Endothelial cell of umbilical vein (primary cell): ENCODE data around the gene NINJ2. TPM values are rescaled to one million over a fixed set of nuclear protein-coding genes. Genes with fewer than 3 reads are reported as not detected.

Experiments
- BruUV-seq: library from RNA; stranded (reverse); fragments of 400-500 nt; replicated peaks from 2 replicates; lab custom pipeline; 2021; lab: Mats Ljungman, UMichigan
- CTCF ChIA-PET: fragments of 300-600, 350-600 bp; sonication (Branson Sonifier 250); formaldehyde crosslinking; loops from one replicate; lab custom pipeline; 2021; ENCODE audit warnings: antibody characterized with exemption, inconsistent platforms; lab: Charles Lee
- POLR2A ChIA-PET: fragments of 300-600, 350-600 bp; sonication (Branson Sonifier 250); formaldehyde crosslinking; loops from one replicate; lab custom pipeline; 2021; ENCODE audit warnings: antibody characterized with exemption, inconsistent platforms; lab: Charles Lee
- DNase-seq: peaks from one replicate; pipeline ENCODE4 v3.0.0-alpha.2; 2011; ENCODE audit warnings: low read depth, low spot score
- FAIRE-seq: peaks from 2 replicates; lab custom pipeline; 2011; peaks lifted over from hg19 to GRCh38; lab: Jason Lieb, UNC
- H2AFZ ChIP-seq: 2 replicates; pipeline ENCODE4 v1.6.0; 2012; ENCODE audit warnings: low read depth, low read length, control low read depth, inconsistent platforms
- H3K27ac ChIP-seq: 2 replicates; pipeline ENCODE4 v1.5.1; 2011; ENCODE audit warnings: low read depth, mild to moderate bottlenecking, control low read depth, low read length, moderate library complexity; ENCODE audit not compliant: insufficient read depth
- H3K27me3 ChIP-seq, 2 experiments: 2 replicates each; pipeline versions ENCODE4 v1.6.0 to v1.6.1; 2011; ENCODE audit warnings: low read length in 2 of 2, mixed read lengths in 1 of 2; ENCODE audit not compliant: control insufficient read depth in 2 of 2, insufficient read depth in 2 of 2
- H3K36me3 ChIP-seq, 2 experiments: 2 replicates in 1 of 2; 3 replicates in 1 of 2; pipeline ENCODE4 v1.5.1; 2011; ENCODE audit warnings: low read length in 2 of 2, mild to moderate bottlenecking in 1 of 2, moderate library complexity in 1 of 2; ENCODE audit not compliant: control insufficient read depth in 2 of 2, insufficient read depth in 2 of 2; ENCODE audit errors: extremely low read depth in 1 of 2
- H3K4me1 ChIP-seq: 3 replicates; pipeline ENCODE4 v1.5.1; 2011; ENCODE audit warnings: mild to moderate bottlenecking, low read length; ENCODE audit not compliant: control insufficient read depth, insufficient read depth; ENCODE audit errors: extremely low read depth
- H3K4me2 ChIP-seq: 2 replicates; pipeline ENCODE4 v1.6.1; 2011; ENCODE audit warnings: low read length, control low read depth, mixed read lengths; ENCODE audit not compliant: insufficient read depth
- H3K4me3 ChIP-seq, 3 experiments: fragments of 200-600 bp in 1 of 3; sonication (generic), shearing (Covaris generic) in 1 of 3; replicated peaks in 1 of 3; 2 replicates each; pipeline ENCODE4 v1.5.1; 2011 to 2016; ENCODE audit warnings: control low read depth in 3 of 3, low read length in 3 of 3, mild to moderate bottlenecking in 2 of 3, inconsistent platforms in 1 of 3, low read depth in 1 of 3, moderate library complexity in 1 of 3; ENCODE audit not compliant: insufficient read depth in 1 of 3
- H3K79me2 ChIP-seq: 2 replicates; pipeline ENCODE4 v1.6.0; 2012; ENCODE audit warnings: low read length, inconsistent platforms; ENCODE audit not compliant: control insufficient read depth, insufficient read depth
- H3K9ac ChIP-seq: replicated peaks from 2 replicates; pipeline ENCODE3; 2011; ENCODE audit warnings: low read length, control low read depth; ENCODE audit not compliant: insufficient read depth; ENCODE audit errors: extremely low read depth
- H3K9me1 ChIP-seq: replicated peaks from 3 replicates; pipeline ENCODE4 v1.6.0; 2011; ENCODE audit warnings: mild to moderate bottlenecking, low read length; ENCODE audit not compliant: control insufficient read depth, insufficient read depth; ENCODE audit errors: extremely low read depth
- H3K9me3 ChIP-seq: replicated peaks from 2 replicates; pipeline ENCODE4 v1.5.1; 2012; ENCODE audit warnings: low read length, inconsistent platforms; ENCODE audit not compliant: control insufficient read depth, insufficient read depth
- H4K20me1 ChIP-seq: replicated peaks from 2 replicates; pipeline ENCODE3; 2011; ENCODE audit warnings: mild to moderate bottlenecking, low read length; ENCODE audit not compliant: control insufficient read depth, insufficient read depth; ENCODE audit errors: extremely low read depth
- EZH2 ChIP-seq: IDR thresholded peaks from 2 replicates; pipeline ENCODE4 v1.6.1; 2012; ENCODE audit warnings: borderline replicate concordance, low read depth, mild to moderate bottlenecking, moderate library complexity, low read length, inconsistent platforms; ENCODE audit not compliant: severe bottlenecking
- FOS ChIP-seq: IDR thresholded peaks from 2 replicates; pipeline ENCODE4 v1.6.1; 2011; ENCODE audit warnings: mild to moderate bottlenecking, low read length, moderate library complexity, borderline replicate concordance; ENCODE audit not compliant: insufficient read depth
- GATA2 ChIP-seq: IDR thresholded peaks from 2 replicates; pipeline ENCODE4 v1.7.0; 2011; ENCODE audit warnings: low read depth, mild to moderate bottlenecking, moderate library complexity, mixed read lengths, low read length; ENCODE audit not compliant: insufficient read length, insufficient read depth
- JUN ChIP-seq: IDR thresholded peaks from 2 replicates; pipeline ENCODE4 v1.6.1; 2011; ENCODE audit warnings: borderline replicate concordance, low read depth; ENCODE audit not compliant: insufficient read length, insufficient read depth
- MYC ChIP-seq: IDR thresholded peaks from one replicate; pipeline ENCODE4 v1.6.1; 2011; ENCODE audit warnings: mild to moderate bottlenecking, low read depth, low read length
- POLR2A ChIP-seq: IDR thresholded peaks from 2 replicates; pipeline ENCODE4 v1.6.1; 2012; ENCODE audit warnings: low read depth, mild to moderate bottlenecking, control low read depth, low read length
- POLR2AphosphoS5 ChIP-seq: IDR thresholded peaks from 2 replicates; pipeline ENCODE4 v1.6.1; 2012; ENCODE audit warnings: low read depth, mild to moderate bottlenecking, control low read depth, low read length, moderate library complexity; ENCODE audit not compliant: insufficient read depth
- dilution Hi-C: fragments of 300-500 bp; cut with MboI; formaldehyde crosslinking; loops from one replicate; pipeline ENCODE4 v1.15.0; 2019; ENCODE audit warnings: low sequenced_read_pairs; ENCODE audit not compliant: extremely low pct_ligation_motif_present
- intact Hi-C: fragments of 100-400 bp; cut with micrococcal nuclease; formaldehyde crosslinking; loops from one replicate; pipeline ENCODE4 v1.10.0; 2022
- polyA plus RNA-seq, 4 experiments: library from polyadenylated mRNA; depleted of rRNA in 3 of 4; stranded (reverse) in 3 of 4; unstranded in 1 of 4; fragments of >200 nt; gene quantifications; 2 replicates each; pipeline versions ENCODE4 v1.2.1 to v1.2.3, GENCODE V29; 2011 to 2012; ENCODE audit warnings: missing spikeins in 1 of 4
- total RNA-seq: library from RNA; stranded (reverse); gene quantifications from 2 replicates; pipeline ENCODE4 v1.2.3, GENCODE V29; 2021
- TF ChIP-seq, protein P1 (sequence below), 2 donors: IDR thresholded peaks; 1 replicate in 1 of 2; 2 replicates in 1 of 2; pipeline ENCODE4 v1.5.1; 2011; ENCODE audit warnings: low read length in 2 of 2, mild to moderate bottlenecking in 2 of 2, moderate library complexity in 2 of 2, control low read depth in 1 of 2, inconsistent platforms in 1 of 2, low read depth in 1 of 2; ENCODE audit not compliant: insufficient read depth in 1 of 2; ENCODE audit errors: extremely low read depth in 1 of 2
- TF ChIP-seq, protein P2 (sequence below): IDR thresholded peaks from 2 replicates; pipeline ENCODE4 v1.6.1; 2011; ENCODE audit not compliant: insufficient read depth, insufficient read length

Gene NINJ2
- total and polyA plus RNA-seq, 2 donors (not counting 3 experiments of a cell fraction or from before 2014, with no cell fraction given), result 0.75 to 4.4 TPM

DNA sequence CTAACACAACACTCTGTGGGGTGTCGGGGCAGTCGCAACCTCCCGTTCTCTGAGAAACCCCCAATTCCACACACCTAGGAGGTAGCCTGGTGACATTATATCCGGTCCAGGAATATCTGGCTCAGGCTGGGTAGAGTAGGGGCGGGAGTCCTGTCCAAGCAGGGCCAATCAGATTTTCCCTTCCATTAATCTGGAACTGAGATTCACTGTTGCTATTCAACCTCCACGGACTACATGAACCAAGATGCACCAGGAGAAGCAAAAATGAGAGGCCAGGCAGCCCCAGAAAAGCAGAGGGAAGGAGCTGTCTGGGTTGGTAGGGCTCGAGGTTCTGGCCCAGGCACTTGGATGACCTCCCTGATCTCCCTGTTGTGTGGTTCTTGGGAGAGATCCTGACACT lies 51.0 kb downstream of the NINJ2 start:
- FAIRE-seq, result no peak
- H4K20me1 ChIP-seq, result no peaks in the 10 kb centered on the region

More for the DNA sequence above, 51.0 kb downstream of the NINJ2 start:
- Histone ChIP-seq H3K9me1 (no peaks in the 10 kb centered on the region), H3K9ac (no peak overlapping the region), H3K27ac (no peak overlapping the region), H3K36me3 (no peaks in the 10 kb centered on the region), H2AFZ (no peak overlapping the region), H3K4me3 (no peak overlapping the region), H3K79me2 (no peaks in the 10 kb centered on the region), H3K4me2 (no peak overlapping the region), H3K9me3 (no peaks in the 10 kb centered on the region), H3K4me1 (peaks cover 36% of the 10 kb centered on the region), H3K27me3 (no peaks in the 10 kb centered on the region)
- CTCF ChIA-PET, result interaction anchor here (1.4 to 4.6 kb wide), 3 partner anchors 14 to 140 kb away, joined by 4 to 121 read pairs (median 11); partner anchors contain the start of gene WNK1
- POLR2A ChIA-PET, result no interaction called here
- dilution Hi-C loops, result no loop called here
- no peak for TF ChIP-seq GATA2
- TF ChIP-seq, protein P1, sequence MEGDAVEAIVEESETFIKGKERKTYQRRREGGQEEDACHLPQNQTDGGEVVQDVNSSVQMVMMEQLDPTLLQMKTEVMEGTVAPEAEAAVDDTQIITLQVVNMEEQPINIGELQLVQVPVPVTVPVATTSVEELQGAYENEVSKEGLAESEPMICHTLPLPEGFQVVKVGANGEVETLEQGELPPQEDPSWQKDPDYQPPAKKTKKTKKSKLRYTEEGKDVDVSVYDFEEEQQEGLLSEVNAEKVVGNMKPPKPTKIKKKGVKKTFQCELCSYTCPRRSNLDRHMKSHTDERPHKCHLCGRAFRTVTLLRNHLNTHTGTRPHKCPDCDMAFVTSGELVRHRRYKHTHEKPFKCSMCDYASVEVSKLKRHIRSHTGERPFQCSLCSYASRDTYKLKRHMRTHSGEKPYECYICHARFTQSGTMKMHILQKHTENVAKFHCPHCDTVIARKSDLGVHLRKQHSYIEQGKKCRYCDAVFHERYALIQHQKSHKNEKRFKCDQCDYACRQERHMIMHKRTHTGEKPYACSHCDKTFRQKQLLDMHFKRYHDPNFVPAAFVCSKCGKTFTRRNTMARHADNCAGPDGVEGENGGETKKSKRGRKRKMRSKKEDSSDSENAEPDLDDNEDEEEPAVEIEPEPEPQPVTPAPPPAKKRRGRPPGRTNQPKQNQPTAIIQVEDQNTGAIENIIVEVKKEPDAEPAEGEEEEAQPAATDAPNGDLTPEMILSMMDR (IDR thresholded peaks at IDR 0.05; ENCODE audit: extremely low read depth in 1 of 2, insufficient read depth in 1 of 2, low read depth in 1 of 2, low read length in 2 of 2), result no peak
- TF ChIP-seq, protein P2, sequence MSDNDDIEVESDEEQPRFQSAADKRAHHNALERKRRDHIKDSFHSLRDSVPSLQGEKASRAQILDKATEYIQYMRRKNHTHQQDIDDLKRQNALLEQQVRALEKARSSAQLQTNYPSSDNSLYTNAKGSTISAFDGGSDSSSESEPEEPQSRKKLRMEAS, result no peak
- TF ChIP-seq MYC, result no peak
- no peak for TF ChIP-seq POLR2AphosphoS5
- TF ChIP-seq FOS, result no peak
- TF ChIP-seq EZH2, result no peak
- no peak for TF ChIP-seq POLR2A
- TF ChIP-seq JUN, result no peak
- no peak for DNase-seq
- no TSS peak for BruUV-seq
- intact Hi-C loops, result no loop called here
